DMS153 (cell line): ENCODE results near the gene POFUT1.
"Not testable (repeated sequence)": the region's sequence is repeated elsewhere in the genome, so short reads cannot be mapped to it uniquely, and the experiment has no call there.

Experiments used
- DNase-seq: peaks from one replicate; lab custom pipeline; 2025; lab: John Stamatoyannopoulos, UW

The POFUT1 gene

DNA sequence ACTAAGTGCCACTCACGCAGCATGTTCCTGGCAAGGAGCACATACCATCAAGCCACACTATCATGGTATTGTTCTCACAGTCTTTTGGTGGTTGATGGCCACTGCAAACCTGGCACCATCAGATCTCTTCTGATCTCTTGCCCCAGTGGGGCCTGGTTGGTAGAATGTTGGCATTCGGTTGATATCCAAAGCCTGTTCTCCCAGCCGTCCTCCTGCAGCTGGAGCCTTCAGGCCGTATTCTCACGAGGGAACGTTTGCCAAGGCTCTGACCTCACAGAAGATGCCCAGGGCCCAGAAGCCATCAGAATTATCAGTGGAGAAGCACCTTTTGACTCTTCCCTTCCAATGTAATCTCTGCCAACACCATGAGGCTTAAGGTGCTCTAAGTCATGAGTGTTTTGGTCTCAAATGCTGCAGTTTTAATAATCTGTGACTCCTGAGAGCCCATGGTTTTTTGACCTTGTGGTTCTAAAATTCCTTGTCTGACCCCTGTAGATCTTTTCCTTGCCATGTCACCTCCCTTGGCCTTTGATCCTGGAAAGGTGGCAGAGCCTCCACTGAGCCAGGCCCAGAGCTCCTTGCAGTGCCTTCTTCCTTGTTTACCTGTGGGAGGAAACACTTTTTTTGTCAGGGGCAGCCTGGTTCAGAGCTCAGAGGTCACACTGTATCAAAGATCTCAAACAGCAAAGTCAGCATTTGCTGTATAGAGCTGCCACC is 27.8 kb downstream of the POFUT1 start:
- no peak for DNase-seq

DNA sequence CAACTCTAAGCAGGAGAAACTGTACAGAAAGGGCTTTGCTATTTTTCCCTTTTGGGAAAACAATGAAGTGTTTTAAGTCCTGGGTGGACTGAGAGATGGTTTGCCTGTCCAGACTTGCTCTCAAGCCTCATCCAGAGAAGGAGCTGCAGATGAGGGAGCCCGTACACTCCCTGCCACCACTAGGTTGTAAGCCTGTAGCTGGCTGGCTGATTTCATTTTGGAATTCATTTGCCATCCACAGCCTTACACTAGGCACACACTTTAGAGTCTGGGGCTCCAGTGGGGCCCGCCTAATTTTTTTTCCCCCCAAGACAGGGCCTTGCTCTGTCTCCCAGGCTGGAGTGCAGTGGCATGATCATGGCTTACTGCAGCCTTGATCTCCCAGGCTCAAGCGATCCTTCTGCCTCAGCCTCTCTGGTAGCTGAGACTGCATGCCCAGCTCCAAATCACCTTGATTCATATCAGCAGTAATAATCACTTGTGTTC is 28.4 kb downstream of the POFUT1 start:
- no peak for DNase-seq

DNA sequence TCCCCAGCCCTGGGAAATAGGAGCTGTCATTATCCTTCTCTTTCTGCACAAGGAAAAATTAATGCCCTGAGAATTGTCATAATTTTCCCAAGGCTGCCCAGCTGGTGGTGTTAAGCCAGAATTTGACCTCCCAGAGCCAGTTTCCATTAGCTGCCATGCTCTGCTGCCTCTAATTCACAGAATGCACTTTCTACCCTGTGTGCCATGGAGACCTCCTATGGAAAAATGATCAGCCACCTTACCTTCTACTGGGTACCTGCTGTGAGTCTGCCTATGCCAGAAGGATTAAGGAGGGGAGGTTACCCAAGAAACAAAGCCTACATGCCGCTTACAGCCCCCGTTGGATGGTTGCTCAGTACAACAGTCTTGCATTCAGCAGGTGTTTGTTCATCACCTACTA is 29.1 kb downstream of the POFUT1 start:
- no peak for DNase-seq

DNA sequence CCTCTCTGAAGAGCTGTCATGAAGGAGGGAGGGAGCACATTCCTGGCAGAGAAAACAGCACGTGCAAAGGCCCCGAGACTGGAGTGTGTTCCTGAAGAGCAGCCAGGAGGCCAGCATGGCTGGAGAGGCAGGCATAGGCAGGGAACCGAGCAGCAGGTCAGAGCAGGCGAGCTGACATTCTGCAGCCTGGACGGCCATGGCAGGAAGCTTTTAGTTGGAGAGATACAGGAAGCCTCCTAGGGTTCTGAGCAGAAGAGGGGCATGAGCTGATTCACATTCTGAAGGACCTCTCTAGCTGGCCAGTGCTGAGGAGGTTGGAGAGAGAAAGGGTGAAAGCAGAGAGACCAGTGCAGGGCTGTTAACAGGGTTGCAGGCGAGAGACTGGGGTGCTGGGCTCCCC is 29.7 kb downstream of the POFUT1 start:
- no peak for DNase-seq

DNA sequence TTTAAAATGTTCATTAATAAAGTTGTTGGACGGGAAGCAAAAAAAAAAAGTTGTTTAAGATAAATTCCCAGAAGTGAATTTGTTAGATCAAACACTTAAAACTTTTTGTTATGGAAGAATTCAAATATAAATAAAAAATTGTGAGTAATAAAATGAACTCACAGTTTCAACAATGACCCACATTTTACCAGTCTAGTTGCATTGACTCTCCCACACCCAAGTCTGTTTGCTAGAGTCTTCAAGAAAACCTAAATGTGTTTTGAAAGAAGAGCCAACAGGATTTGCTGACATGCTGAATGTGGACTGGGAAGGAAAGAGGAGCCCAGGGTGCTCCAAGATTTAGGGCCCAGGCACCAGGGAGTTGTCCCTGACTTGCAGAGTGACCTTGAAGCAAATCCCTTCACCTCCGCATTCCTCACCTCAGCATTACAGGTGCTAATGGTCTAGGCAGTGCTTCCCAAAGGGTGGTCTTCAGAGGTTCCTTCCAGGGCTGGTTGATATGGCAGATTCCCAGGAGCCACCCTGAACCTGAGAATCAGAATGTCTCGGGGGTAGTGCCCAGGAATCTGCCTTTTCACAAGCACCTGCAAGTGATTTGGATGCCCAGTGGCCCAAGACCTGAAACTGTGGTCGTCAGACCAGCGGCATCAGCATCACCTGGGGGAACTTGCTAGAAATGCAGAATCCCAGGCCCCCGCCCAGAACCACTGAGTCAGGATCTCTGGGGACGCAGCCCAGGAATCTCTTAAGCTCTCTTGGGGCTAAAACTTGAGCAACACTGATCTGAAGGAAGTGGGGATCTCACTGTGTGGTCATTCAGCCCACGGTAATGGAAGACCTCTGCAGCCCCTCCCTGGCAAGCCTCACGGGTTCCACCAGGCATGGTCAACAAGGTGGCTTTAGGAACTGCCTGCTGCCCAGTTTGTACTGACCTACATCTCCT is 31.1 kb downstream of the POFUT1 start:
- no peak for DNase-seq

DNA sequence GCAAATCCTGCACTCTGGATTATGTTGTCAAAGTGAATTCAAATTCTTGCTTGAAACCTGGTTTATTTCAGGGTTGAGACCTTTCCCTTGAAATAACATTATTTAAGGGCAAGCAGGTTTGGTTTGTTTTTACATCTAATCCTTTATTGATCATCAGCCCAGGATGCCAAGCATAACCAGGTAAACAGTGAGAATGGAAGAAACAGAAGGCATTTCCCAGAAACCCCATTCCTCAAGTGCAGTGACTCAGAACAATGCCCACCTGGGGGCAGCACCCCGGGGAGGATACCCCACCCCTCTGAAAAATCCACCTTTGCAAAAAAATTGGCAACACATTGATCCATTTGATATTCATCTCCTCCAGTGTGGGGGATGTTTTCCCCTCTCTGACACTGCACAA is 32.5 kb downstream of the POFUT1 start:
- no peak for DNase-seq

DNA sequence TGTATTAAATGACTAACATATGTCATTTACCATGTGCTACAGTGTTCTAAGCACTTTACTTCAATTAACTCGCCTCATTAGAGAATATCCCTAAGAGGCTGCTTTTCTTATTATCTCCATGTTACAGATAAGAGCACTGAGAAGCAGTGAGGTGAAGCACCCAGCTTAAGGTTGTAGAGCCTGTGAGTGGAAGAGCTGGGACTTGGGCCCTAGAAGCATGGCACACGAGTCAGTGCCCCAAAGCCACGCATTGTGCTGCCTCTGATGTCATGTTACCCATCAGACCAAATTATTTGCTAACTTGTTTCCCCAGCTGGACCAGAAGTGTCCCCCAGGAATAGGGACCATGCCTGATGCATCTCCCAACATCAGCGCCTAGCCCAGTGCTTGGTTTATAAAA is 34.1 kb downstream of the POFUT1 start:
- DNase-seq, result no peak

DNA sequence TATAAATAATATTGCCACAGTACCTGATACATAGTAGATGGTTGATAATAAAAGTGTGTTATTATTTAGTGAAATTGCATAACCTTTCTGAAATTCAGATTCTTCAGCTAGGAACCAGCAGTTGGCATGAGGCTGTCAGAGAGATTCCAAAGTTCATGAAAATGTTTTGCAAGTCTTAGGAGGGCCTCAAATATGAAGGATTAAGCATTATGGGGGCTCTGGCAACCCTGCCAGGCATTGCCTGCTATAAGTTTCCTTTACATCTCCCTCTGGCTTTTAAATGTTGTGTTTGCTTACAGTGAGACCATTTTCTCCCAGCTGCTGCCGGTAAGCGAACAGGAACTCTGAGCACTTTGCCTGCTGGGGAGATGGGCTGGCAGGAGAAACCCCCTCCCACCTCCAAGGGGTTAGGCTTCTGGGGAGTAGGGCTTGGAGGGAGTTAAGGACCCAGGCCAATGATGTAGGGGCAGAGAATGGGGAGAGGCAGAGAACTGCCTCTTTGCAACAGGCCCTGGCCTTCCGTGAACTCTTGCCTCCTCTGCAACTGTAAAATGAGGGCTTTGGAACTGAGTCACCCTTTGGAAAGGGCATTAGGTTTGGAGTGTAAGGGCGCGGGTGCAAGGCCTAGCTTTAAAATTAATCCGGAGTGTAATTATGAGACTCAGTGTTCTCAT is 36.6 kb downstream of the POFUT1 start:
- DNase-seq, result no peak

DNA sequence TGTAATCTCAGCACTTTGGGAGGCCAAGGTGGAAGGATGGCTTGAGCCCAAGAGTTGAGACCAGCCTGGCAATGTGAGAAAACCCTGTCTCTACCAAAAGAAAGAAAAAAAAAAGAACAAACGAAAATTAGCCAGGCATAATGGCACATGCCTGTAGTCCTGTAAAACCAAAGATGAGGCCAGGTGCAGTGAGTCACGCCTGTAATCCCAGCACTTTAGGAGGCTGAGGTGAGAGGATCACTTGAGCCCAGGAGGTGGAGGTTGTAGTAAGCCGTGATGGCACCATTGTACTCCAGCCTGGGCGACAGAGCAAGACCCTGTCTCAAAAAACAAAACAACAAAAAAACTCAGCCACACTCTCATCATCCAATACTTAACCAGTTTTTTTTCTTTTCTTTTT is 37.3 kb downstream of the POFUT1 start:
- DNase-seq, result no peak

DNA sequence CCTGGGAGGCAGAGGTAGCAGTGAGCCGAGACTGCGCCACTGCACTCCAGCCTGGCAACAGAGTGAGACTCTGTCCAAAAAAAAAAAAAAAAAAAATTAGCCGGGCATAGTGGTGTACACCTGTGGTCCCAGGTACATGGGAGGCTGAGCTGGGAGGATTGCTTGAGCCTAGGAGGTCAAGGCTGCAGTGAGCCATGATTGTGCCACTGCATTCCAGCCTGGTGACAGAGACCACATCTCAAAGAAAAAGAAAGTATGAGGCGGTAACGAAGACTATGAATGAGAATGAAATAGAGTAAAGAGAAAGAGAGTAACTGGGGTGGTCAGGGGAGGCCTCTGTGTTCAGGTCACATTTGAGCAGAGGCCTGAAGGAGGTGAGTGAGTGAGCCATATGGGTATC is 38.5 kb downstream of the POFUT1 start:
- DNase-seq, result not testable (repeated sequence)

DNA sequence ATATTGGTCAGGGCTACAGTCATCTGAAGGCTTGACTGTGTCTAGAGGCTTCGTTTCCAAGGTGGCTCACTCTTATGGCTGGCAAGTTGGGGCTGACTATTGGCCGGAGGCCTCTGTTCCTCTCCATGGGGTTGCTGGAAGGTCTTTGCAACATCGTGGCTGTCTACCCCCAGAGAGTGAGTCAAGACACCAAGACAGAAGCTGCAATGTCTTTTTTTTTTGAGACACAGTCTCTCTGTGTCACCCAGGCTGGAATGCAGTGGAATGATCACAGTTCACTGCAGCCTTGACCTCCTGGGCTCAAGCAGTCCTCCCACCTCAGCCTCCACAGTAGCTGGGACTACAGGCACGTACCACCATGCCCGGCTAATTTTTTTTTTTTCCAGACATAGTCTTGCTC is 40.4 kb downstream of the POFUT1 start:
- no peak for DNase-seq

DNA sequence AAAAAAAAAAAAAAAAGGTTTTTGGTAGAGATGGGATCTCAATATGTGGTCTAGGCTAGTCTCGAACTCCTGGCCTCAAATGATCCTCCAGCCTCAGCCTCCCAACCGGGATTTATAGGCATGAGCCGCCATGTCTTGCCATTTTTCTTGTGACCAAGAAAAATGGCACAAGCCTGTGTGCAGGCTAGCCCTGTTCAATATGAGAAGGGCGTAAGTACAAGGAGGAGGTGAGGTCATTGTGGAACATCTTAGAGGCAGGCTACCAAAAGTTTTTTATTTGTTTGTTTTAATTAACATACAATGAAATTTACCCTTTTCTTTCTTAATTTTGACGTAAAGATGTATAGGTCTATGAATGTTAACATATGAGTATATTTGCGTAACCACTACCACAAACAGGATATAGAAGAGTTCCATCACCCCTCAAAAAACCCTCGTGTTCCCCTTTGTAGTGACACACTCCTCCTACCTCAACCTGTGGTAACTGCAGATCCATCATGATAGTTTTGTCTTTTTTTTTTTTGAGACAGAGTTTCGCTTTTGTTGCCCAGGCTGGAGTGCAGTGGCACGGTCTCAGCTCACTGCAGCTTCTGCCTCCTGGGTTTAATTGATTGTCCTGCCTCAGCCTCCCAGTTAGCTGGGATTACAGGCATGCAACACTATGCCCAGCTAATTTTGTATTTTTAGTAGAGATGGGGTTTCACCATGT is 41.5 kb downstream of the POFUT1 start:
- DNase-seq, result no peak

DNA sequence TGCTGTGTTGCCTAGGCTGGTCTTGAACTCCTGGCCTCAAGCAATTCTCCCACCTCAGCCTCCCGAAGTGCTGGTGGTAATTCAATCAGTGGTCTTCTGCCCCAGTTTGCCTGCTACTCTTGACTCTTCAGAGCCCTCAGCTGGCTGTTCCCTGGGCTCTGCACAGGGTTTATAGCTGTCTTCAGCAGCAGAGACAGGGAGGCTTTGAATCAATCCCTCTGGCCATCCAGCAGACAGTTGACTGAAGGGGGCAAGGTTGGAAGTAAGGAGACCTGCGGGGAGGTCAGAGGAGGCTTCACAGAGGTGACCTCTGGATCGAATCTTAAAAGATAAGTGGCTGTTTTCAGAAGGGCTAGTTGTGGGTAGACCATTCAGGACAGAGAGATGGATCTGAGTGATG is 43.8 kb downstream of the POFUT1 start:
- no peak for DNase-seq

DNA sequence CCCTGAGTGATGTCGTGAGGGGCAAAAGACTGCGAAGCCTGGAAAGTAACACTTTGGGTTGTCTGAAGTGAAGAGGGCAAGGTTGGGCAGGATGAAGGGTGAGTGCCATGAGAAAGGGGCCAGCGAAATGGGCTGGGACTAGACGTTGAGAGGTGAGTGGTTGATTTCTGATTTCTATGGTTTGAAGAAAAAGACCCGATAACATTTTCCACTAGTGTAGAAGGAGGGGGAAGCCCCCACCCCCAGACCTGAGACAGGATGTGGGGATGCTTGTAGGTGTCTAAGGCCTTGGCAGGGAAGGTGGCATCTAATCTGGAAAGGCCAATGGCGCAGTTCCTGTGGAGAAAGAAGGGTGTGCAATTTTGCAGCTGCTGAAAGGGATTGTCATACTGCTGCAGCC is 44.5 kb downstream of the POFUT1 start:
- DNase-seq, result no peak

DNA sequence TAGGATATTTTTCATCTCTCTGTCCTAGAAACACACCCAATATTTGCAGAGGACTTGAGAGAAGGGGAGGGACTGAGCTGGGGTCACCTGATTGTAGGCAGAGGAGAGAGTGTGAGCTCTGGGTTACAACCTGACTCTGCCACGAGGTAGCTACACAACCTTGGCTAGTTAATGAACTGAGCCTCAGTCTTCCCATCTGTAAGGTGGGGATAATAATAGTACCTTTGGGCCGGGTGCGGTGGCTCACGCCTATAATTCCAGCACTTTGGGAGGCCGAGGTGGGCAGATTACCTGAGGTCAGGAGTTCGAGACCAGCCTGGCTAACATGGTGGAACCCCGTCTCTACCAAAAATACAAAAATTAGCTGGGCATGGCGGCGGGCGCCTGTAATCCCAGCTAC is 53.3 kb downstream of the POFUT1 start:
- not testable (repeated sequence) for DNase-seq

DNA sequence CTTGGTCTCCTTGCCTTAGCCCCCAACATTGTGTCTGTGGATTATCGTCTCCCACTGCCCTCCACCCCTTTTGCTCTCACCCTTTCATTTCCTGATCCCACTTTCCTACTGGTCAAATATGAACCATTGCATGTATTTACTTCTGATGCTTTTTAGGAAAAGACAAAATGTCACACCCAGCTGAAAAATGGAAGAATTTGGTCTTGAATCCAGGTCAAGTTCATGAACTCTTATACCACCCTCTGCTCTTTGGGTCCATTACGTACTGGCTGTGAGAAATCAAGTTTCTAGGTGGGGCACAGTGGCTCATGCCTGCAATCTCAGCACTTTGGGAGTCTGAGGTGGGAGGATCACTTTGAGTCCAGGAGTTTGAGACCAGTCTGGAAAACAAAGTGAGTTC is 54.0 kb downstream of the POFUT1 start:
- no peak for DNase-seq

DNA sequence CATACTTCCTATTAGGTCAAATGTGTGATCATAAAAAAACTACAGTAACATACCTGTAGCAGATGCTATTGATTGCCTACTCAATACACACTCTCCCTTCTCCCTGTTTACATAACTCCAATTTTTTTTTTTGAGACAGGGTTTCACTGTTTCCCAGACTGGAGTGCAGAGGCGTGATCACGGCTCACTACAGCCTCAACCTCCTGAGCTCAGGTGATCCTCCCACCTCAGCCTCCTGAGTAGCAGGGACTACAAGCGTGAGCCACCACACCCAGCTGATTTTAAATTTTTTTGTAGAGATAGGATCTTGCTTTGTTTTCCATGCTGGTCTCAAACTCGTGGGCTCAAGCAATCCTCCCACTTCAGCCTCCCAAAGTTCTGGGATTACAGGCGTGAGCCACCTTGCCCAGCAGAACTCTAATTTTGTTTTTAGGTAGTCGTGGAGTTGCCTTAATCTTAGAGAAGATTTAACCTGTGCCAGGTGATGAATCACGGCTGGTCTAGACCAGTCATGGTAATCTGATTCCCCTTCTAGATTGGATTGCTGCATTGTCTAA is 55.8 kb downstream of the POFUT1 start:
- DNase-seq, result no peak

DNA sequence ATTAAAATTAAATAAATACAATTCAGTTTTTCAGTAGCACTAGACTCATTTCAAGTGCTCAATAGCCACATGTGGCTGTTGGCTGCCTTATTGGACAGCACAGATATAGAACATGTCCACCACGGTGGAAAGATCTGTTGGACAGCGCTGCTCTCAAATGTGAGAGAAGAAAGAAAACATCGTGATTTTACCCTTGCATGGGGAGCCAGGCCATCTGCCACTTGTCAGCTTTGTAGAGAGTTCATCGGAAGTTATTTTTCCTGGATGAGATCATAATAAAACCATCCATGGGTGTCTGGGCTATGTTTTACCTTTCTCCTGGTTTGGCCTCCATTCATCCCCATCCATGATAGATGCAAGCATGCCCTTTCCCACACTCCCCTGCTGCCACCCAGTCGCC is 63.9 kb downstream of the POFUT1 start:
- no peak for DNase-seq

DNA sequence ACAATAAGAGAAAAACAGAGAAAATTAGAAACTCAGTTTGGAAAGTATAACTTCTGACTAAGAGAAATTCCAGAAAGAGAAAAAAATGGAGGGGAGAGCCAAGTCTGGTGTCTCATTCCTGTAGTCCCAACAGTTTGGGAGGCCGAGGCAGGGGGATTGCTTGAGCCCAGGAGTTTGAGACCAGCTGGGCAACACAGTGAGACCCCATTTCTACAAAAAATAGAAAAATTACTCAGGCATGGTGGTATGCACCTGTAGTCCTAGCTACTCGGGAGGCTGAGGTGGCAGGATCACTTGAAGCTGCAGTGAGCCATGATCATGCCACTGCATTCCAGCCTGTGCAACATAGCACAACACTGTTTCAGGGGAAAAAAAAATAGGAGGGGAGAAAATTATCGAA is 66.7 kb downstream of the POFUT1 start:
- no peak for DNase-seq

DNA sequence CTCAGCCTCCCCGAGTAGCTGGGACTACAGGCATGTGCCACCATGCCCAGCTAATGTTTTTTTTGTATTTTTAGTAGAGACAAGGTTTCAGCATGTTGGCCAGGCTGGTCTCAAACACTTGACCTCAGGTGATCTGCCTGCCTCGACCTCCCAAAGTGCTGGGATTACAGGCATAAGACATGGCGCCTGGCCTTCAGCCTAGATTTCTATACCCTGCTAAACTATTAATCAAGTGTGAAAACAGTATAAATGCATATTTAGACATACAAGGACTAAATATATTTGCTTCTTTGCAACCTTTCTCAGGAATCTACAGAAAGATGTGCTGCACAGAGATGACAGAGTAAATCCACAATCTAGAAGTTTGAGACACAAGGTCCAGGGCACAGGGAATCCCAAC is 67.5 kb downstream of the POFUT1 start:
- not testable (repeated sequence) for DNase-seq

DNA sequence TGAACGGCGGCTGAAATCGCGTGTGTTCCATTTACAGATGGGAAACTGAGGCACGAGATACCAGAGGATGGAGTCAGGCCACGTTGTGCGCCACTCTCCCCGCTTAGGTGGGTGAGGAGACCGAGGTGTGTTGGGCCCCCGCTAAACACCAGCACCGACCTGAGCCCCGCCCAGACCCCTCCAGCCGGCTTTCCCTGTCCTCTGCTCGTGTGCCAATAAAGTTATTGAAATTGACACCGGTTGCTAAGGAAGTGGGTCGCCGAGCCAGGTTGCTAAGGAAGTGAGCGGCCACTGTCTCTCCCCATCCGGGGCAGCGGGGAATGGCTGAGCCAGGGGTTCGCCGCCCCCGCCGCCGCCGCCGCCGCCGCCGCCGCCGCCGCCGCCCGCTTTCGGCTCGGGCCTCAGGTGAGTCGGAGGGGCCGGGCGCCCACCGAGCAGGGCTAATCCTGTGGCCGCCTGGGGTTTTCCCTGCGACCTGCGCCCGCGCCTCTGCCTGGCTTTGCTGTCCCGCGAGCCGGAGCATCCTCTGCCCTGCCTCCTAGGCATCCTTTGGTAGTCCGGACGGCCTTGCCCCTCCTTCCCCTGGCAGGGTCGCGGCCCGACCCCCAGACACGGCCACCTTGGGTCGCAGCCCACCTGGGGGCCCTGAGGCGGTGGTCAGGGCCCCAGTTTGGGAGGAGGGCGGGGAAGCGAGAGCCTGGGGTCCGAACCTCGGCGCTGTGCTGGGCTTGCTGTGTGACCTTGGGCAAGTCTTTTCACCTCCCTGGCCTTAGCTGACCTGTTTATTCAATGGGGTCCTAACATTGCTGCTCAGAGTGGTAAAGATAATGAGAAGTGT is 69.9 kb downstream of the POFUT1 start, which contains the start of gene KIF3B:
TSS of gene KIF3B (plus strand) at position 291 of the 838 bp plus-strand sequence. CDS start 32,127 bp downstream, outside the sequence.
- peak; percentile 83 for DNase-seq
